GM23338 (cell line): Measurements from ENCODE around the gene LRMDA.

Source experiments
- POLR2AphosphoS5 ChIP-seq: IDR thresholded peaks from 2 replicates; pipeline ENCODE4 v1.6.1; 2016; ENCODE audit warnings: antibody characterized with exemption, low read depth
- TF ChIP-seq, protein P1 (sequence below), 2 experiments: fragments of 200-600 bp in 1 of 2; sonication (generic) in 1 of 2; conservative IDR thresholded peaks; 2 replicates each; pipeline versions ENCODE4 v1.5.1 to v1.6.1; 2016 to 2017; ENCODE audit warnings: antibody characterized with exemption in 2 of 2, low read depth in 2 of 2, mild to moderate bottlenecking in 2 of 2, moderate library complexity in 1 of 2

DNA sequence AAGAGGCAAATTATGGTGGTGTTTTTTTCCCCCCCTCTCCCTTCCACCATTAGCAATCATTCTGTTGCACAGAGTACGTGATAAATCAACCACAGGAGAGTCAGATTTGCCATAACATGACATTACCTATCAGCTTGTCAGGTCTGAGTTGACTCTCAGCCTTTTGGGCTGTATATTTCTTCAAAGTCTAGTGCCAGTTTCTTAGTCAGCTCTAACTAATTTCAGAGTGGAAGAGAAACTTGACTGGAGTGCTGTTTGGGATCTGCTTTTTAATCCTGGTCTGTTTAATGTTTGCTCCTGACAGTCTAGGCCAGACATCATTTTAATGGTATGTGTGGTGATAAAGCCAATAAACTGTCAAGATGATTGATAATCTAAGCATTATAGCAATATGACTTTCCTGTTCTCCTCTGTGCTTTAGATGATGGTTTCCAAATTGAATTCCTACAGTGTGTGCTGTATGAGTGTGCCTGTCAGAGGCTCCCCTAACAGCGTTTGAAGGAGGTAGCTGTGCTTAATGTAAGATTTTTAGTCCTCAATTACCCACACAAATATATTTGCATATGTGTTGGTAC is 76.9 kb downstream of the LRMDA start:
- no peak for TF ChIP-seq POLR2AphosphoS5
- TF ChIP-seq, protein P1, sequence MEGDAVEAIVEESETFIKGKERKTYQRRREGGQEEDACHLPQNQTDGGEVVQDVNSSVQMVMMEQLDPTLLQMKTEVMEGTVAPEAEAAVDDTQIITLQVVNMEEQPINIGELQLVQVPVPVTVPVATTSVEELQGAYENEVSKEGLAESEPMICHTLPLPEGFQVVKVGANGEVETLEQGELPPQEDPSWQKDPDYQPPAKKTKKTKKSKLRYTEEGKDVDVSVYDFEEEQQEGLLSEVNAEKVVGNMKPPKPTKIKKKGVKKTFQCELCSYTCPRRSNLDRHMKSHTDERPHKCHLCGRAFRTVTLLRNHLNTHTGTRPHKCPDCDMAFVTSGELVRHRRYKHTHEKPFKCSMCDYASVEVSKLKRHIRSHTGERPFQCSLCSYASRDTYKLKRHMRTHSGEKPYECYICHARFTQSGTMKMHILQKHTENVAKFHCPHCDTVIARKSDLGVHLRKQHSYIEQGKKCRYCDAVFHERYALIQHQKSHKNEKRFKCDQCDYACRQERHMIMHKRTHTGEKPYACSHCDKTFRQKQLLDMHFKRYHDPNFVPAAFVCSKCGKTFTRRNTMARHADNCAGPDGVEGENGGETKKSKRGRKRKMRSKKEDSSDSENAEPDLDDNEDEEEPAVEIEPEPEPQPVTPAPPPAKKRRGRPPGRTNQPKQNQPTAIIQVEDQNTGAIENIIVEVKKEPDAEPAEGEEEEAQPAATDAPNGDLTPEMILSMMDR (conservative IDR thresholded peaks at IDR 0.05; ENCODE audit: low read depth in 2 of 2): no peak
